K562 (cell line): ENCODE measurements around the gene CAMSAP2. TPM values are rescaled to one million over a fixed set of nuclear protein-coding genes. Genes with fewer than 3 reads are reported as not detected.

Experiments
- DACH1 ChIP-seq: fragments of 450-650 bp; IDR thresholded peaks from 2 replicates; pipeline ENCODE4 v1.6.1; 2018; ENCODE audit not compliant: partially characterized antibody
- ELF1 ChIP-seq: fragments of 200-800 bp; sonication (Bioruptor generic); IDR thresholded peaks from 2 replicates; pipeline ENCODE4 v1.6.1; 2016; ENCODE audit warnings: missing genetic modification characterization, missing compliant biosample characterization
- MEIS2 ChIP-seq: fragments of 450-650 bp; IDR thresholded peaks from 2 replicates; pipeline ENCODE4 v1.6.1; 2014; ENCODE audit warnings: mild to moderate bottlenecking; ENCODE audit not compliant: partially characterized antibody
- NR4A1 ChIP-seq, 2 experiments: fragments of 250-450 bp in 1 of 2; fragments of 450-650 bp in 1 of 2; sonication (Bioruptor Pico) in 1 of 2; IDR thresholded peaks; 2 replicates each; pipeline versions ENCODE4 v1.4.0 to v1.6.1; 2016 to 2020; ENCODE audit warnings: mild to moderate bottlenecking in 2 of 2, missing compliant biosample characterization in 1 of 2, missing genetic modification characterization in 1 of 2, moderate library complexity in 1 of 2
- PHB ChIP-seq: fragments of 250-450 bp; sonication (Bioruptor Pico); IDR thresholded peaks from 2 replicates; pipeline ENCODE4 v1.5.0; 2021
- RCOR1 ChIP-seq, 2 experiments: IDR thresholded peaks; 2 replicates each; pipeline ENCODE4 v1.6.1; 2012; ENCODE audit warnings: low read depth in 2 of 2, low read length in 2 of 2, borderline replicate concordance in 1 of 2, improper control_type of control experiment in 1 of 2
- SAFB ChIP-seq: fragments of 200-400 bp; formaldehyde crosslinking; IDR thresholded peaks from 2 replicates; pipeline ENCODE4 v1.6.1; 2017; ENCODE audit warnings: low read depth, low read length, borderline replicate concordance
- ZNF282 ChIP-seq: sonication (generic); formaldehyde crosslinking; IDR thresholded peaks from 2 replicates; pipeline ENCODE4 v1.8.1; 2023; ENCODE audit warnings: missing genetic modification reagents
- ZNF717 ChIP-seq: fragments of 250-450 bp; sonication (Bioruptor Pico); IDR thresholded peaks from 2 replicates; pipeline ENCODE4 v1.5.0; 2021
- ZNF785 ChIP-seq: fragments of 250-450 bp; sonication (Bioruptor Pico); IDR thresholded peaks from 2 replicates; pipeline ENCODE4 v1.4.0; 2020; ENCODE audit warnings: mild to moderate bottlenecking
- polyA plus RNA-seq, 8 experiments: library from polyadenylated mRNA; depleted of rRNA in 4 of 8; stranded (reverse) in 5 of 8; unstranded in 3 of 8; fragments of >200 nt; fragmentation: Nextera tagmentation in 2 of 8; fragmentation: Illumina TruSeq in 1 of 8; extraction: Ambion mirVana in 2 of 8; extraction: Trizol in 1 of 8; gene quantifications; 2 replicates each; pipeline versions ENCODE4 v1.2.1 to v1.2.3, GENCODE V29; 2011 to 2014; ENCODE audit warnings: inconsistent platforms in 1 of 8, missing spikeins in 1 of 8
- total RNA-seq, 7 experiments: library from RNA; depleted of rRNA in 6 of 7; stranded (reverse); fragments of >200 nt in 6 of 7; fragmentation: Illumina TruSeq in 2 of 7; extraction: Trizol in 2 of 7; gene quantifications; 2 replicates each; pipeline versions ENCODE4 v1.2.1 to v1.2.3, GENCODE V29; 2011 to 2021; ENCODE audit warnings: low replicate concordance in 1 of 7
- TF ChIP-seq, protein P1 (sequence below): IDR thresholded peaks from 2 replicates; pipeline ENCODE4 v1.6.1; 2012; ENCODE audit warnings: low read depth, low read length, improper control_type of control experiment, borderline replicate concordance
- TF ChIP-seq, protein P2 (sequence below): sonication (generic); formaldehyde crosslinking; IDR thresholded peaks from 2 replicates; pipeline ENCODE4 v1.8.0; 2022; ENCODE audit warnings: mild to moderate bottlenecking, missing genetic modification reagents
- TF ChIP-seq, protein P3 (sequence below): fragments of 250-450 bp; sonication (Bioruptor Pico); IDR thresholded peaks from 2 replicates; pipeline ENCODE4 v1.4.0; 2020
- TF ChIP-seq, protein P4 (sequence below): sonication (generic); formaldehyde crosslinking; IDR thresholded peaks from 2 replicates; pipeline ENCODE4 v1.8.0; 2022; ENCODE audit warnings: mild to moderate bottlenecking, missing genetic modification reagents
- TF ChIP-seq, protein P5 (sequence below): fragments of 450-650 bp; IDR thresholded peaks from 2 replicates; pipeline ENCODE4 v1.6.1; 2016; ENCODE audit warnings: low read depth, mild to moderate bottlenecking, moderate library complexity
- TF ChIP-seq, protein P6 (sequence below): sonication (generic); formaldehyde crosslinking; IDR thresholded peaks from 2 replicates; pipeline ENCODE4 v1.8.1; 2022; ENCODE audit warnings: missing genetic modification reagents

CAMSAP2 gene
- total and polyA plus RNA-seq, 9 of the 15 experiments (the other 6 are each of a cell fraction or from before 2014, with no cell fraction given), result 1.4 to 7.5 (median 2.7) TPM

DNA sequence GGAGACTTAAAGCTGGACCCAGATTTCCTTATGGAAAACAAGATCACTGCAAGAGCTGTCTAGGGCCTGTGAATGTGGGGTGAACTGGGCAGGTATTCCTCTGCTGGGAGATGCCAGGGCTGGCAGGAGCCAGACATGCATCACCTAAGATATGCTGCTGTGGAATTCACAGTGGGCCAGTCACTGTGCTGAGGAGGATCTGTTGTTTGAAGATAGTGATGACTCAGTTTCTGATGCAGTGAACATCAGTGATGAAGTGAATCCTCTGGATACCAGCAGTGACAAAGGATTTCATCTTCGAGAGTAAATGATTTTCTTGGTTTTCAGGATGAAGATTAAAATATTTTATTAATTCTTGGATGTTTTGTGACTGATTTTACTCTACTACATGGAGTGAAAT, 29.9 kb upstream of the CAMSAP2 start (continued):
- TF ChIP-seq, protein P1, sequence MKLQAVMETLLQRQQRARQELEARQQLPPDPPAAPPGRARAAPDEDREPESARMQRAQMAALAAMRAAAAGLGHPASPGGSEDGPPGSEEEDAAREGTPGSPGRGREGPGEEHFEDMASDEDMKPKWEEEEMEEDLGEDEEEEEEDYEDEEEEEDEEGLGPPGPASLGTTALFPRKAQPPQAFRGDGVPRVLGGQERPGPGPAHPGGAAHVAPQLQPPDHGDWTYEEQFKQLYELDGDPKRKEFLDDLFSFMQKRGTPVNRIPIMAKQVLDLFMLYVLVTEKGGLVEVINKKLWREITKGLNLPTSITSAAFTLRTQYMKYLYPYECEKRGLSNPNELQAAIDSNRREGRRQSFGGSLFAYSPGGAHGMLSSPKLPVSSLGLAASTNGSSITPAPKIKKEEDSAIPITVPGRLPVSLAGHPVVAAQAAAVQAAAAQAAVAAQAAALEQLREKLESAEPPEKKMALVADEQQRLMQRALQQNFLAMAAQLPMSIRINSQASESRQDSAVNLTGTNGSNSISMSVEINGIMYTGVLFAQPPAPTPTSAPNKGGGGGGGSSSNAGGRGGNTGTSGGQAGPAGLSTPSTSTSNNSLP, result no peak
- no peak for TF ChIP-seq DACH1
- TF ChIP-seq, protein P2, sequence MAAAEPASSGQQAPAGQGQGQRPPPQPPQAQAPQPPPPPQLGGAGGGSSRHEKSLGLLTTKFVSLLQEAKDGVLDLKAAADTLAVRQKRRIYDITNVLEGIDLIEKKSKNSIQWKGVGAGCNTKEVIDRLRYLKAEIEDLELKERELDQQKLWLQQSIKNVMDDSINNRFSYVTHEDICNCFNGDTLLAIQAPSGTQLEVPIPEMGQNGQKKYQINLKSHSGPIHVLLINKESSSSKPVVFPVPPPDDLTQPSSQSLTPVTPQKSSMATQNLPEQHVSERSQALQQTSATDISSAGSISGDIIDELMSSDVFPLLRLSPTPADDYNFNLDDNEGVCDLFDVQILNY, result no peak
- TF ChIP-seq, protein P3, sequence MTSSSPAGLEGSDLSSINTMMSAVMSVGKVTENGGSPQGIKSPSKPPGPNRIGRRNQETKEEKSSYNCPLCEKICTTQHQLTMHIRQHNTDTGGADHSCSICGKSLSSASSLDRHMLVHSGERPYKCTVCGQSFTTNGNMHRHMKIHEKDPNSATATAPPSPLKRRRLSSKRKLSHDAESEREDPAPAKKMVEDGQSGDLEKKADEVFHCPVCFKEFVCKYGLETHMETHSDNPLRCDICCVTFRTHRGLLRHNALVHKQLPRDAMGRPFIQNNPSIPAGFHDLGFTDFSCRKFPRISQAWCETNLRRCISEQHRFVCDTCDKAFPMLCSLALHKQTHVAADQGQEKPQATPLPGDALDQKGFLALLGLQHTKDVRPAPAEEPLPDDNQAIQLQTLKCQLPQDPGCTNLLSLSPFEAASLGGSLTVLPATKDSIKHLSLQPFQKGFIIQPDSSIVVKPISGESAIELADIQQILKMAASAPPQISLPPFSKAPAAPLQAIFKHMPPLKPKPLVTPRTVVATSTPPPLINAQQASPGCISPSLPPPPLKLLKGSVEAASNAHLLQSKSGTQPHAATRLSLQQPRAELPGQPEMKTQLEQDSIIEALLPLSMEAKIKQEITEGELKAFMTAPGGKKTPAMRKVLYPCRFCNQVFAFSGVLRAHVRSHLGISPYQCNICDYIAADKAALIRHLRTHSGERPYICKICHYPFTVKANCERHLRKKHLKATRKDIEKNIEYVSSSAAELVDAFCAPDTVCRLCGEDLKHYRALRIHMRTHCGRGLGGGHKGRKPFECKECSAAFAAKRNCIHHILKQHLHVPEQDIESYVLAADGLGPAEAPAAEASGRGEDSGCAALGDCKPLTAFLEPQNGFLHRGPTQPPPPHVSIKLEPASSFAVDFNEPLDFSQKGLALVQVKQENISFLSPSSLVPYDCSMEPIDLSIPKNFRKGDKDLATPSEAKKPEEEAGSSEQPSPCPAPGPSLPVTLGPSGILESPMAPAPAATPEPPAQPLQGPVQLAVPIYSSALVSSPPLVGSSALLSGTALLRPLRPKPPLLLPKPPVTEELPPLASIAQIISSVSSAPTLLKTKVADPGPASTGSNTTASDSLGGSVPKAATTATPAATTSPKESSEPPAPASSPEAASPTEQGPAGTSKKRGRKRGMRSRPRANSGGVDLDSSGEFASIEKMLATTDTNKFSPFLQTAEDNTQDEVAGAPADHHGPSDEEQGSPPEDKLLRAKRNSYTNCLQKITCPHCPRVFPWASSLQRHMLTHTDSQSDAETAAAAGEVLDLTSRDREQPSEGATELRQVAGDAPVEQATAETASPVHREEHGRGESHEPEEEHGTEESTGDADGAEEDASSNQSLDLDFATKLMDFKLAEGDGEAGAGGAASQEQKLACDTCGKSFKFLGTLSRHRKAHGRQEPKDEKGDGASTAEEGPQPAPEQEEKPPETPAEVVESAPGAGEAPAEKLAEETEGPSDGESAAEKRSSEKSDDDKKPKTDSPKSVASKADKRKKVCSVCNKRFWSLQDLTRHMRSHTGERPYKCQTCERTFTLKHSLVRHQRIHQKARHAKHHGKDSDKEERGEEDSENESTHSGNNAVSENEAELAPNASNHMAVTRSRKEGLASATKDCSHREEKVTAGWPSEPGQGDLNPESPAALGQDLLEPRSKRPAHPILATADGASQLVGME (CRISPR knock-in tag), result no peak
- TF ChIP-seq PHB (CRISPR knock-in tag), result no peak
- TF ChIP-seq RCOR1 (IDR thresholded peaks at IDR 0.05; ENCODE audit: borderline replicate concordance in 1 of 2, low read depth in 2 of 2, low read length in 2 of 2), result peak in 1 of 2 experiments; percentile 77; a peak in 1 of 4 replicates
- TF ChIP-seq ELF1 (tag), result no peak
- TF ChIP-seq ZNF717 (CRISPR knock-in tag), result no peak
- TF ChIP-seq, protein P4, sequence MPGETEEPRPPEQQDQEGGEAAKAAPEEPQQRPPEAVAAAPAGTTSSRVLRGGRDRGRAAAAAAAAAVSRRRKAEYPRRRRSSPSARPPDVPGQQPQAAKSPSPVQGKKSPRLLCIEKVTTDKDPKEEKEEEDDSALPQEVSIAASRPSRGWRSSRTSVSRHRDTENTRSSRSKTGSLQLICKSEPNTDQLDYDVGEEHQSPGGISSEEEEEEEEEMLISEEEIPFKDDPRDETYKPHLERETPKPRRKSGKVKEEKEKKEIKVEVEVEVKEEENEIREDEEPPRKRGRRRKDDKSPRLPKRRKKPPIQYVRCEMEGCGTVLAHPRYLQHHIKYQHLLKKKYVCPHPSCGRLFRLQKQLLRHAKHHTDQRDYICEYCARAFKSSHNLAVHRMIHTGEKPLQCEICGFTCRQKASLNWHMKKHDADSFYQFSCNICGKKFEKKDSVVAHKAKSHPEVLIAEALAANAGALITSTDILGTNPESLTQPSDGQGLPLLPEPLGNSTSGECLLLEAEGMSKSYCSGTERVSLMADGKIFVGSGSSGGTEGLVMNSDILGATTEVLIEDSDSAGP (CRISPR knock-in tag), result no peak
- TF ChIP-seq SAFB, result no peak
- no peak for TF ChIP-seq ZNF785 (CRISPR knock-in tag)
- no peak for TF ChIP-seq MEIS2
- TF ChIP-seq NR4A1 (CRISPR knock-in tag; IDR thresholded peaks at IDR 0.05), result no peak
- no peak for TF ChIP-seq NR4A1 (tag; IDR thresholded peaks at IDR 0.05)
- TF ChIP-seq ZNF282, result no peak
- TF ChIP-seq, protein P5, sequence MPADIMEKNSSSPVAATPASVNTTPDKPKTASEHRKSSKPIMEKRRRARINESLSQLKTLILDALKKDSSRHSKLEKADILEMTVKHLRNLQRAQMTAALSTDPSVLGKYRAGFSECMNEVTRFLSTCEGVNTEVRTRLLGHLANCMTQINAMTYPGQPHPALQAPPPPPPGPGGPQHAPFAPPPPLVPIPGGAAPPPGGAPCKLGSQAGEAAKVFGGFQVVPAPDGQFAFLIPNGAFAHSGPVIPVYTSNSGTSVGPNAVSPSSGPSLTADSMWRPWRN, result no peak
- TF ChIP-seq, protein P6, sequence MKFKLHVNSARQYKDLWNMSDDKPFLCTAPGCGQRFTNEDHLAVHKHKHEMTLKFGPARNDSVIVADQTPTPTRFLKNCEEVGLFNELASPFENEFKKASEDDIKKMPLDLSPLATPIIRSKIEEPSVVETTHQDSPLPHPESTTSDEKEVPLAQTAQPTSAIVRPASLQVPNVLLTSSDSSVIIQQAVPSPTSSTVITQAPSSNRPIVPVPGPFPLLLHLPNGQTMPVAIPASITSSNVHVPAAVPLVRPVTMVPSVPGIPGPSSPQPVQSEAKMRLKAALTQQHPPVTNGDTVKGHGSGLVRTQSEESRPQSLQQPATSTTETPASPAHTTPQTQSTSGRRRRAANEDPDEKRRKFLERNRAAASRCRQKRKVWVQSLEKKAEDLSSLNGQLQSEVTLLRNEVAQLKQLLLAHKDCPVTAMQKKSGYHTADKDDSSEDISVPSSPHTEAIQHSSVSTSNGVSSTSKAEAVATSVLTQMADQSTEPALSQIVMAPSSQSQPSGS (CRISPR knock-in tag), result no peak
